Kidney (tissue), 14 donors: ENCODE data around the gene ZBTB32. TPM values are rescaled to one million over a fixed set of nuclear protein-coding genes. Genes with fewer than 3 reads are reported as not detected.

Experiments
- DNase-seq, 5 donors: peaks; one replicate each; pipeline ENCODE4 v3.0.0-alpha.2; 2013 to 2020
- FAIRE-seq: peaks from 2 replicates; lab custom pipeline; 2012; peaks lifted over from hg19 to GRCh38; lab: Jason Lieb, UNC
- H3K27ac ChIP-seq, 2 donors: one replicate each; pipeline ENCODE4 v1.7.0; 2013; ENCODE audit warnings: low read depth in 2 of 2, low read length in 2 of 2, inconsistent platforms in 1 of 2
- H3K27me3 ChIP-seq: one replicate; pipeline ENCODE4 v1.7.1; 2013; ENCODE audit warnings: low read length, inconsistent platforms; ENCODE audit not compliant: control insufficient read depth, insufficient read depth
- H3K36me3 ChIP-seq, 3 donors: one replicate each; pipeline versions ENCODE4 v1.7.0 to v1.7.1; 2013; ENCODE audit warnings: low read length in 3 of 3, control low read depth in 1 of 3, inconsistent platforms in 1 of 3; ENCODE audit not compliant: insufficient read depth in 3 of 3, control insufficient read depth in 2 of 3
- H3K4me1 ChIP-seq, 3 donors: one replicate each; pipeline versions ENCODE4 v1.7.0 to v1.7.1; 2013; ENCODE audit warnings: low read length in 3 of 3, inconsistent platforms in 1 of 3, low read depth in 1 of 3; ENCODE audit not compliant: control insufficient read depth in 2 of 3, insufficient read depth in 2 of 3
- H3K4me3 ChIP-seq, 3 donors: one replicate each; pipeline versions ENCODE4 v1.7.0 to v1.8.1; 2013; ENCODE audit warnings: low read length in 3 of 3, control low read depth in 1 of 3, inconsistent platforms in 1 of 3
- H3K9ac ChIP-seq, 3 donors: one replicate each; pipeline versions ENCODE4 v1.7.0 to v1.7.1; 2013; ENCODE audit warnings: low read length in 3 of 3, control low read depth in 1 of 3, inconsistent platforms in 1 of 3
- H3K9me3 ChIP-seq, 3 donors: one replicate each; pipeline versions ENCODE4 v1.7.0 to v1.7.1; 2013; ENCODE audit warnings: low read length in 3 of 3, control low read depth in 1 of 3, inconsistent platforms in 1 of 3; ENCODE audit not compliant: control insufficient read depth in 2 of 3, insufficient read depth in 1 of 3
- intact Hi-C: fragments of 100-400 bp; cut with DNase I; formaldehyde crosslinking; loops from one replicate; pipeline ENCODE4 v1.11.1; 2022
- polyA plus RNA-seq: library from polyadenylated mRNA; stranded (reverse); fragments of 350-450 nt; fragmentation: Illumina TruSeq; extraction: RNeasy Lipid Tissue Mini Kit (QIAGEN cat#74804); gene quantifications from one replicate; pipeline ENCODE4 v1.2.3, GENCODE V29; 2014; ENCODE audit warnings: low read depth, low replicate concordance; ENCODE audit not compliant: insufficient read depth
- total RNA-seq: library from RNA; stranded (reverse); fragmentation: NEBNext Ultra II Directional; extraction: Animal tissue kit (Norgen Biotek cat#: 25700); gene quantifications from one replicate; pipeline ENCODE4 v1.2.1, GENCODE V29; 2021
- TF ChIP-seq, protein P1 (sequence below): IDR thresholded peaks from 3 replicates; pipeline ENCODE4 v1.5.1; 2012; ENCODE audit warnings: mild to moderate bottlenecking, moderate library complexity, borderline replicate concordance; ENCODE audit not compliant: insufficient read depth; ENCODE audit errors: extremely low read depth
- donor health status: control.
- donor health status: control.
- donor health status: control.
- donor health status: control.
- donor health status: control.
- donor health status: DM: yes; HTN: yes; CAD: no.
- donor health status: Normal renal cell carcinoma (clear cell type).

The ZBTB32 gene
- total and polyA plus RNA-seq, 2 donors from 2014 or later: 1.8 TPM; not detected in 1

DNA sequence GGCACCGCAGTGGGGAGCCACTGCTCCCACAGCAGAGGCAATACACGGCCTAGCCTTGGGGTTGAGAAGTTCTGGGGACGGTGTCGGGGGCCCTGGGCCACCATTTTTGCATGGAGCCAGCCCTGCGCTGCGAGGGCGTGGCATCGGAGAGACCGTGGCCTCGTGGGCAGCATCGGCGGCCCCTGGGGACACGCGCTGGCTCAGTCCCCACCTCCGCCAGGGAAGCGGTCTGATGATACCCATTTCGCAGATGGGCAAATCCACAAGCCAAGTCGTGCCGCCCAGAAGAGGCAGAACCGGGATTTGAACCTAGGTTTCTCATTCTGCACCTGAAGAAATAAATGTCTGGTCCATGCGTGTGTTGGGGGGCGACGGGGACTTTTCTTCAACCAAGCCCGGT is 39.2 kb upstream of the ZBTB32 start:
- H3K4me3 ChIP-seq: no peak overlapping the region
- DNase-seq (no peak), FAIRE-seq (no peak)
- H3K36me3 ChIP-seq: no peaks in the 10 kb centered on the region
- H3K27ac ChIP-seq: no peak overlapping the region
- intact Hi-C loops: no loop called here
- no peaks in the 10 kb centered on the region for H3K4me1 ChIP-seq
- no peaks in the 10 kb centered on the region for H3K27me3 ChIP-seq
- TF ChIP-seq, protein P1, sequence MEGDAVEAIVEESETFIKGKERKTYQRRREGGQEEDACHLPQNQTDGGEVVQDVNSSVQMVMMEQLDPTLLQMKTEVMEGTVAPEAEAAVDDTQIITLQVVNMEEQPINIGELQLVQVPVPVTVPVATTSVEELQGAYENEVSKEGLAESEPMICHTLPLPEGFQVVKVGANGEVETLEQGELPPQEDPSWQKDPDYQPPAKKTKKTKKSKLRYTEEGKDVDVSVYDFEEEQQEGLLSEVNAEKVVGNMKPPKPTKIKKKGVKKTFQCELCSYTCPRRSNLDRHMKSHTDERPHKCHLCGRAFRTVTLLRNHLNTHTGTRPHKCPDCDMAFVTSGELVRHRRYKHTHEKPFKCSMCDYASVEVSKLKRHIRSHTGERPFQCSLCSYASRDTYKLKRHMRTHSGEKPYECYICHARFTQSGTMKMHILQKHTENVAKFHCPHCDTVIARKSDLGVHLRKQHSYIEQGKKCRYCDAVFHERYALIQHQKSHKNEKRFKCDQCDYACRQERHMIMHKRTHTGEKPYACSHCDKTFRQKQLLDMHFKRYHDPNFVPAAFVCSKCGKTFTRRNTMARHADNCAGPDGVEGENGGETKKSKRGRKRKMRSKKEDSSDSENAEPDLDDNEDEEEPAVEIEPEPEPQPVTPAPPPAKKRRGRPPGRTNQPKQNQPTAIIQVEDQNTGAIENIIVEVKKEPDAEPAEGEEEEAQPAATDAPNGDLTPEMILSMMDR: no peak
- no peaks in the 10 kb centered on the region for H3K9me3 ChIP-seq
- H3K9ac ChIP-seq: no peak overlapping the region

DNA sequence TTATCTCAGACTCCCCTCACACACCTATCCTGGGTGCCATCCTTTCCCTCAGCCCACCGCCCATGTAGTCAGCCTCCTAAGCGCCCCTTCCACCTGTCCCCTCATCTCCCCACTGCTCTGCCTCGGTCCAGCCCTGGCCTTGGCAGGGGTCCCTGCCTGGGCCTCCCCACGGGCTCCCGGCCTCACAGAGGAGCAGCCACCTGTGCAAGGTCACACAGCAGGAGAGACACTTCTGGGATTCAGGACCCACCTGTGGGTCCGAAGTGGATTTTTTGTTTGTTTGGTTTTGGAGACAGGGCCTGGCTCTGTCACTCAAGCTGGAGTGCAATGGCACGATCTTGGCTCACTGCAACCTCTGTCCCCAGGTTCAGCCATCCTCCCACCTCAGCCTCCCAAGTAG is 38.8 kb upstream of the ZBTB32 start:
- H3K9ac ChIP-seq: no peak overlapping the region
- FAIRE-seq (no peak), DNase-seq (no peak)
- H3K27ac ChIP-seq: no peak overlapping the region
- no peaks in the 10 kb centered on the region for H3K27me3 ChIP-seq
- no peak overlapping the region for H3K4me3 ChIP-seq
- intact Hi-C loops: no loop called here
- H3K9me3 ChIP-seq: no peaks in the 10 kb centered on the region
- no peaks in the 10 kb centered on the region for H3K36me3 ChIP-seq
- TF ChIP-seq, protein P1: no peak
- no peaks in the 10 kb centered on the region for H3K4me1 ChIP-seq

DNA sequence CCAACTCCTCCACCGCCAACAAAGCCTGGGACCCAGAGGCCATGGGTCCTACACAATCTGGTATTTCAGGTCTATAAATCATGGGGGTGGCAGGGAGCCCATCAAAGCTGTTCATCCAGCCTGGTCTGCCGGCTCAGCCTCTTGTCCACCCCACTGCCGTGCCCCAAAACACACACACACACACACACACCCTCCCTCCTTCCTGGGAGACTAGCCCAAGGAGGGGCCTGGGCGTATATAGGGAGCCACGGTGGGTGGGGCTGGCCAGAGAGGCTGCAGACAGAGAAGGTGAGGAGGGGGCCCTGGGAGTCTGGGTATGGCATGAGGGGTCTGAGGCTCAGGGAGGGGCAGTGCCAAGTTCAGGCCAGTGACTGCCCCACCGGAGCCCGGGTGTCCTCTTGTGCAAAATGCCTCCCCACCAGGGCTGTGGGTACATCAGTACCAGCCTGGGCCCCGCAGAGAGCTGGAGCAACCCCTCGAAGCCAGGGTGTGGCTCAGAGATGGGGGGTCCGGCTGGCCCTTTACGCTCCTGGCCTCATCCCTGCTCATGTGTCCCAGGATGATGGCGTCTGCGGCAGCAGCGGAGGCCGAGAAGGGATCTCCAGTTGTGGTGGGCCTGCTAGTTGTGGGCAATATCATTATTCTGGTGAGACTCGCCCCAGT is 38.0 kb upstream of the ZBTB32 start, which contains the start of gene UPK1A:
Gene UPK1A (plus strand): TSS at position 267 of the 663 bp plus-strand sequence. CDS start 296 bp downstream, at position 563.
- intact Hi-C loops: no loop called here
- H3K27ac ChIP-seq: no peak within 1 kb of the TSS
- no peaks in the 10 kb centered on the region for H3K36me3 ChIP-seq
- DNase-seq: peak in 1 of 5 donors; percentile 26
- H3K27me3 ChIP-seq: no peaks in the 10 kb centered on the region
- H3K9ac ChIP-seq: no peak within 1 kb of the TSS
- no peaks in the 10 kb centered on the region for H3K4me1 ChIP-seq
- TF ChIP-seq, protein P1: no peak
- H3K9me3 ChIP-seq: no peaks in the 10 kb centered on the region
- no peak within 1 kb of the TSS for H3K4me3 ChIP-seq
- FAIRE-seq: no peak
